ENCODE measurements around the gene SNX9.

SNX9 gene

GRCh38 chr6:157847846-157848245 lies 24.8 kb downstream of the SNX9 start:
- Mint-ChIP-seq H3K36me3 (ENCODE audit: low read depth) (peaks cover 13% of the 10 kb centered on the region), H3K4me1 (peaks cover 43% of the 10 kb centered on the region), H3K27me3 (ENCODE audit: low read depth) (no peaks in the 10 kb centered on the region), H3K9me3 (peaks cover 10% of the 10 kb centered on the region), H3K27ac (peak overlapping the region; percentile 7 to 34 (median 19)), H3K4me3 (no peak overlapping the region)
- no peak for TF ChIP-seq CTCF (IDR thresholded peaks at IDR 0.05; ENCODE audit: unreplicated experiment in 3 of 3)

- peak overlapping the region in 1 of 3 experiments; percentile 59 for H3K27ac Mint-ChIP-seq
Measured at GRCh38 chr6:157848693-157849092, 25.6 kb downstream of the SNX9 start.

GRCh38 chr6:157849288-157850017 lies 26.4 kb downstream of the SNX9 start:
- Mint-ChIP-seq H3K4me1 (peaks cover 43% of the 10 kb centered on the region), H3K36me3 (ENCODE audit: low read depth) (peaks cover 20% of the 10 kb centered on the region), H3K27me3 (ENCODE audit: low read depth) (no peaks in the 10 kb centered on the region), H3K27ac (peak overlapping the region in 1 of 3 experiments; percentile 46), H3K9me3 (peaks cover 19% of the 10 kb centered on the region), H3K4me3 (no peak overlapping the region)
- no peak for TF ChIP-seq CTCF (IDR thresholded peaks at IDR 0.05; ENCODE audit: unreplicated experiment in 3 of 3)

More at GRCh38 chr6:157848693-157849092, 25.6 kb downstream of the SNX9 start:
- no peak overlapping the region for H3K4me3 Mint-ChIP-seq
- no peak for TF ChIP-seq CTCF (IDR thresholded peaks at IDR 0.05; ENCODE audit: unreplicated experiment in 3 of 3)
- peaks cover 43% of the 10 kb centered on the region for H3K4me1 Mint-ChIP-seq
- peaks cover 20% of the 10 kb centered on the region for H3K36me3 Mint-ChIP-seq (ENCODE audit: low read depth)
- H3K27me3 Mint-ChIP-seq (ENCODE audit: low read depth) = no peaks in the 10 kb centered on the region
- H3K9me3 Mint-ChIP-seq = peaks cover 16% of the 10 kb centered on the region

GRCh38 chr6:157850030-157850429 lies 27.0 kb downstream of the SNX9 start:
- peaks cover 21% of the 10 kb centered on the region for H3K9me3 Mint-ChIP-seq
- H3K4me1 Mint-ChIP-seq = peaks cover 43% of the 10 kb centered on the region
- no peaks in the 10 kb centered on the region for H3K27me3 Mint-ChIP-seq (ENCODE audit: low read depth)
- H3K36me3 Mint-ChIP-seq (ENCODE audit: low read depth) = peaks cover 25% of the 10 kb centered on the region
- H3K27ac Mint-ChIP-seq = peak overlapping the region in 2 of 3 experiments; percentile 5 to 46
- H3K4me3 Mint-ChIP-seq = no peak overlapping the region
- TF ChIP-seq CTCF (IDR thresholded peaks at IDR 0.05; ENCODE audit: unreplicated experiment in 3 of 3) = no peak

- Mint-ChIP-seq H3K4me3 (no peak overlapping the region), H3K4me1 (peaks cover 20% of the 10 kb centered on the region), H3K9me3 (peaks cover 21% of the 10 kb centered on the region), H3K27me3 (ENCODE audit: low read depth) (no peaks in the 10 kb centered on the region), H3K27ac (no peak overlapping the region), H3K36me3 (ENCODE audit: low read depth) (peaks cover 21% of the 10 kb centered on the region)
- no peak for TF ChIP-seq CTCF (IDR thresholded peaks at IDR 0.05; ENCODE audit: unreplicated experiment in 3 of 3)
Measured at GRCh38 chr6:157853018-157853805, 30.2 kb downstream of the SNX9 start.

Data from nephron (organoid).